ENCODE measurements around the gene CRIP2. TPM values are rescaled to one million over a fixed set of nuclear protein-coding genes. Genes with fewer than 3 reads are reported as not detected.

Gene CRIP2
- total and polyA plus RNA-seq, 2 donors (not counting 1 experiment from before 2014, with no cell fraction given), result 6.0 to 81.6 TPM

DNA sequence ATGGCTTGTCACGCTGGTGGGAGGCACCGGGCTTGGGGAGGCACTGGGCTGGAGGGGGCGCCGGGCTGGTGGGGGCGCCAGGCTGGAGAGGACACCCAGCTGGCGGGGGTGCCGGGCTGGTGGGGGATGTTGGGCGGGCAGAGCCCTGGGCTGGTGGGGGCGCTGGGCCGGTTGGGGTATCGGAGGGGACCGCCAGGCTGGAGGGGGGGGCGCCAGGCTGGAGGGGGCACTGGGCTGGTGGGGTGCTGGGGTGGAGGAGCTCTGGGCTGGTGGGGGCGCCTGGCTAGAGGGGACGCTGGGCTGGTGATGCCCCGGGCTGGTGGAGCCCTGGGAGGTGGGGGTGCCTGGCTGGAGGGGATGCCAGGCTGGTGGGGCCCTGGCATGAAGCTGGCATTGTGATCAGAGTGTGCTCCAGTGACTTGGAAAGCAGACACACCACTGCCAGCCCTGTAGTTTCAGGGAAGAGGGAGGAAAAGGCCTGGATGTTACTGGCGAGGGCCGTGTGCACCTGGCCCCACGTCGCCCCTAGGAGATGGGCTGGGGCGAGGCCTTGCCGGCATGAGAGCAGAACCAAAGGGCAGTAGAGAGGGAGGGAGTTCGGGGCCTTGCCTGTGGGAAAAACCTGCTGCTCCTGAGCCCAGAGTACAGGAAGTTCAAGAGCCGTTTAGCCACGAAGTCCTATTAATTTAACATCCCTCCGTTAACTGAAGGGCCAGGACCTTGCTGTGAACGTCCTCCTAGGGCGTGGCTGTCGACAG, 29.5 kb downstream of the CRIP2 start:
- Histone ChIP-seq H3K9ac (ENCODE audit: low read length) (no peak overlapping the region), H3K4me3 (ENCODE audit: control extremely low read depth in 1 of 5, extremely low read depth in 1 of 5, insufficient read depth in 1 of 5, low read depth in 2 of 5, low read length in 4 of 5) (no peak overlapping the region), H3K27me3 (replicated peaks in 1 of 4; ENCODE audit: control extremely low read depth in 1 of 4, control insufficient read depth in 3 of 4, insufficient read depth in 4 of 4, low read length in 3 of 4) (peaks cover 0 to 5% (median 0%) of the 10 kb centered on the region in 4 experiments), H4K20me1 (ENCODE audit: control insufficient read depth, insufficient read depth, low read length, poor library complexity, severe bottlenecking) (no peaks in the 10 kb centered on the region), H3K4me1 (ENCODE audit: control insufficient read depth in 2 of 2, insufficient read depth in 2 of 2, low read length in 2 of 2) (no peaks in the 10 kb centered on the region), H3K4me2 (replicated peaks; ENCODE audit: low read depth, low read length, poor library complexity, severe bottlenecking) (no peak overlapping the region), H2AFZ (ENCODE audit: insufficient read depth, low read depth, low read length, poor library complexity, severe bottlenecking) (no peak overlapping the region), H3K27ac (ENCODE audit: low read length in 2 of 2) (no peak overlapping the region), H3K9me3 (ENCODE audit: control extremely low read depth in 1 of 3, control insufficient read depth in 2 of 3, insufficient read depth in 1 of 3, low read length in 2 of 3) (no peaks in the 10 kb centered on the region), H3K79me2 (ENCODE audit: control insufficient read depth, insufficient read depth, low read length) (no peaks in the 10 kb centered on the region), H3K36me3 (replicated peaks in 1 of 2; ENCODE audit: control extremely low read depth in 1 of 2, control insufficient read depth in 1 of 2, extremely low read depth in 1 of 2, insufficient read depth in 2 of 2, low read length in 1 of 2) (no peaks in the 10 kb centered on the region)
- no peaks in the 10 kb centered on the region for H3K9me3 Mint-ChIP-seq (ENCODE audit: insufficient read depth)
- H3K4me1 Mint-ChIP-seq, result no peaks in the 10 kb centered on the region
- DNase-seq (peak; percentile 29), ATAC-seq (ENCODE audit: low read depth) (no peak)
- H3K4me3 Mint-ChIP-seq, result no peak overlapping the region
- H3K27me3 Mint-ChIP-seq, result peaks cover 17% of the 10 kb centered on the region
- H3K27ac Mint-ChIP-seq, result no peak overlapping the region
- no peak for TF ChIP-seq EZH2 (IDR thresholded peaks at IDR 0.05; ENCODE audit: borderline replicate concordance, insufficient read depth, low read depth, low read length, poor library complexity, severe bottlenecking)
- TF ChIP-seq, protein P1, sequence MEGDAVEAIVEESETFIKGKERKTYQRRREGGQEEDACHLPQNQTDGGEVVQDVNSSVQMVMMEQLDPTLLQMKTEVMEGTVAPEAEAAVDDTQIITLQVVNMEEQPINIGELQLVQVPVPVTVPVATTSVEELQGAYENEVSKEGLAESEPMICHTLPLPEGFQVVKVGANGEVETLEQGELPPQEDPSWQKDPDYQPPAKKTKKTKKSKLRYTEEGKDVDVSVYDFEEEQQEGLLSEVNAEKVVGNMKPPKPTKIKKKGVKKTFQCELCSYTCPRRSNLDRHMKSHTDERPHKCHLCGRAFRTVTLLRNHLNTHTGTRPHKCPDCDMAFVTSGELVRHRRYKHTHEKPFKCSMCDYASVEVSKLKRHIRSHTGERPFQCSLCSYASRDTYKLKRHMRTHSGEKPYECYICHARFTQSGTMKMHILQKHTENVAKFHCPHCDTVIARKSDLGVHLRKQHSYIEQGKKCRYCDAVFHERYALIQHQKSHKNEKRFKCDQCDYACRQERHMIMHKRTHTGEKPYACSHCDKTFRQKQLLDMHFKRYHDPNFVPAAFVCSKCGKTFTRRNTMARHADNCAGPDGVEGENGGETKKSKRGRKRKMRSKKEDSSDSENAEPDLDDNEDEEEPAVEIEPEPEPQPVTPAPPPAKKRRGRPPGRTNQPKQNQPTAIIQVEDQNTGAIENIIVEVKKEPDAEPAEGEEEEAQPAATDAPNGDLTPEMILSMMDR (IDR thresholded peaks at IDR 0.05), result no peak
- 91% methylated on average over 23 of the region's 29 CpGs for WGBS (ENCODE audit: insufficient coverage)
- intact Hi-C loops (cut with micrococcal nuclease), result no loop called here
- CTCF ChIA-PET, result no interaction called here
- POLR2A ChIA-PET, result no interaction called here

DNA sequence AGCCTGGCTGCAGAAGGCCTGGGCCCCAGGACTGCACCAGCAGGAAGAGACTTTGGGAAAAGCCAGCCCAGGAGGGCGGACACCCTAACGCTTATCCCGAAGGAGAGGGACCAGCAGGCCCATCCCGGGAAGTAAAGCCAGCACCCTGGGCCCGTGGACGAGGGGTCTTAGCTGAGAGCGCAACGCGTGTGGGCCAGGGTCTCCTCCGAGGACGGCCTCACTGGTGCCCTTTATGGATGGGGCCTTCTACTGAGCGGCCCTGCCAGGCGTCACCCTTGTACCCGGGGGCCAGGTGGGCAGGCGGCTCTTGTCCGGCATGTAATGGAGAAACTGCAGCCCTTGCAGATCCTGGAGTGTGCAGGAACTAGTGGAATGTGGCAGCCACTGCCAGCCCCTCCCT, 30.5 kb downstream of the CRIP2 start:
- POLR2A ChIA-PET, result no interaction called here
- WGBS (ENCODE audit: insufficient coverage), result 96% methylated on average over 16 of the region's 16 CpGs

More for the DNA sequence above, 30.5 kb downstream of the CRIP2 start:
- Mint-ChIP-seq H3K9me3 (ENCODE audit: insufficient read depth) (no peaks in the 10 kb centered on the region), H3K4me3 (no peak overlapping the region), H3K27ac (no peak overlapping the region), H3K4me1 (no peaks in the 10 kb centered on the region), H3K27me3 (peaks cover 17% of the 10 kb centered on the region)
- H3K4me2 ChIP-seq (replicated peaks; ENCODE audit: low read depth, low read length, poor library complexity, severe bottlenecking), result no peak overlapping the region
- no peaks in the 10 kb centered on the region for H3K79me2 ChIP-seq (ENCODE audit: control insufficient read depth, insufficient read depth, low read length)
- intact Hi-C loops (cut with micrococcal nuclease), result no loop called here
- ATAC-seq (ENCODE audit: low read depth) (no peak), DNase-seq (peak; percentile 23)
- H3K9me3 ChIP-seq (ENCODE audit: control extremely low read depth in 1 of 3, control insufficient read depth in 2 of 3, insufficient read depth in 1 of 3, low read length in 2 of 3), result no peaks in the 10 kb centered on the region
- H3K27me3 ChIP-seq (replicated peaks in 1 of 4; ENCODE audit: control extremely low read depth in 1 of 4, control insufficient read depth in 3 of 4, insufficient read depth in 4 of 4, low read length in 3 of 4), result peaks cover 0 to 10% (median 0%) of the 10 kb centered on the region in 4 experiments
- no peak overlapping the region for H3K27ac ChIP-seq (ENCODE audit: low read length in 2 of 2)
- TF ChIP-seq, protein P1 (IDR thresholded peaks at IDR 0.05), result no peak
- no peak for TF ChIP-seq EZH2 (IDR thresholded peaks at IDR 0.05; ENCODE audit: borderline replicate concordance, insufficient read depth, low read depth, low read length, poor library complexity, severe bottlenecking)
- H2AFZ ChIP-seq (ENCODE audit: insufficient read depth, low read depth, low read length, poor library complexity, severe bottlenecking), result no peak overlapping the region
- no peaks in the 10 kb centered on the region for H4K20me1 ChIP-seq (ENCODE audit: control insufficient read depth, insufficient read depth, low read length, poor library complexity, severe bottlenecking)
- H3K9ac ChIP-seq (ENCODE audit: low read length), result no peak overlapping the region
- no peak overlapping the region for H3K4me3 ChIP-seq (ENCODE audit: control extremely low read depth in 1 of 5, extremely low read depth in 1 of 5, insufficient read depth in 1 of 5, low read depth in 2 of 5, low read length in 4 of 5)
- CTCF ChIA-PET, result no interaction called here
- H3K4me1 ChIP-seq (ENCODE audit: control insufficient read depth in 2 of 2, insufficient read depth in 2 of 2, low read length in 2 of 2), result no peaks in the 10 kb centered on the region
- no peaks in the 10 kb centered on the region for H3K36me3 ChIP-seq (replicated peaks in 1 of 2; ENCODE audit: control extremely low read depth in 1 of 2, control insufficient read depth in 1 of 2, extremely low read depth in 1 of 2, insufficient read depth in 2 of 2, low read length in 1 of 2)

All from B cell (primary cell).